H1 (cell line): ENCODE data around the gene TP53I13. TPM values are rescaled to one million over a fixed set of nuclear protein-coding genes. Genes with fewer than 3 reads are reported as not detected.

Source experiments
- ASH2L ChIP-seq: fragments of 200-600, 300-600 bp; sonication (generic); IDR thresholded peaks from one replicate; pipeline ENCODE4 v1.7.1; 2017; ENCODE audit warnings: low read length
- BACH1 ChIP-seq: IDR thresholded peaks from 2 replicates; pipeline ENCODE4 v1.6.1; 2012; ENCODE audit warnings: low read length, improper control_type of control experiment
- CTBP2 ChIP-seq: IDR thresholded peaks from 2 replicates; pipeline ENCODE4 v1.7.0; 2011; ENCODE audit warnings: borderline replicate concordance, mild to moderate bottlenecking, moderate library complexity, mixed read lengths, low read length; ENCODE audit not compliant: insufficient read depth, insufficient read length
- EP300 ChIP-seq, 2 experiments: IDR thresholded peaks; 1 replicate in 1 of 2; 2 replicates in 1 of 2; pipeline ENCODE4 v1.6.1; 2011 to 2012; ENCODE audit warnings: low read depth in 2 of 2, low read length in 2 of 2, mild to moderate bottlenecking in 2 of 2, borderline replicate concordance in 1 of 2, inconsistent platforms in 1 of 2, moderate library complexity in 1 of 2
- GTF2F1 ChIP-seq: IDR thresholded peaks from 2 replicates; pipeline ENCODE4 v1.6.1; 2012; ENCODE audit warnings: low read depth, low read length, improper control_type of control experiment, borderline replicate concordance
- RAD21 ChIP-seq, 2 experiments: IDR thresholded peaks in 1 of 2; conservative IDR thresholded peaks in 1 of 2; 2 replicates each; pipeline ENCODE4 v1.6.1; 2011; ENCODE audit warnings: low read depth in 2 of 2, low read length in 2 of 2, improper control_type of control experiment in 1 of 2, inconsistent platforms in 1 of 2, mild to moderate bottlenecking in 1 of 2, moderate library complexity in 1 of 2
- ZNF274 ChIP-seq: IDR thresholded peaks from 2 replicates; pipeline ENCODE4 v1.7.0; 2012; ENCODE audit warnings: low read length, borderline replicate concordance; ENCODE audit errors: extremely low read depth
- polyA plus RNA-seq, 7 experiments: library from polyadenylated mRNA; depleted of rRNA in 3 of 7; stranded (reverse) in 5 of 7; unstranded in 2 of 7; fragments of >200 nt in 5 of 7; fragments of 200-250 nt in 2 of 7; gene quantifications; 1 replicate in 5 of 7; 2 replicates in 1 of 7; 4 replicates in 1 of 7; pipeline versions ENCODE4 v1.2.1 to v1.2.3, GENCODE V29; 2011 to 2013; ENCODE audit warnings: missing spikeins in 2 of 7, mixed read lengths in 2 of 7
- total RNA-seq: library from RNA; stranded (reverse); fragmentation: NEBNext Ultra II Directional; extraction: Animal tissue kit (Norgen Biotek cat#: 25700); gene quantifications from 2 replicates; pipeline ENCODE4 v1.2.1, GENCODE V29; 2021

TP53I13 gene
- total and polyA plus RNA-seq, 2 of the 8 experiments (the other 6 are each of a cell fraction or from before 2014, with no cell fraction given), result 22.4 to 35.7 TPM

GRCh38 chr17:29589524-29590410, 21.3 kb downstream of the TP53I13 start, which contains the start of gene GIT1 (continued):
- peak in 1 of 2 experiments; percentile 25; a peak in 1 of 3 replicates for TF ChIP-seq EP300 (IDR thresholded peaks at IDR 0.05; ENCODE audit: borderline replicate concordance in 1 of 2, low read depth in 2 of 2, low read length in 2 of 2)
- no peak for TF ChIP-seq GTF2F1
- TF ChIP-seq ASH2L, result no peak
- TF ChIP-seq RAD21 (IDR thresholded peaks at IDR 0.05 in 1 of 2, conservative IDR thresholded peaks at IDR 0.05 in 1 of 2; ENCODE audit: low read depth in 2 of 2, low read length in 2 of 2), result no peak
- TF ChIP-seq CTBP2, result no peak
- no peak for TF ChIP-seq BACH1
- TF ChIP-seq ZNF274, result no peak
